GM18907 (cell line): ENCODE results near the gene UNK.
"Not testable (repeated sequence)": the region's sequence is repeated elsewhere in the genome, so short reads cannot be mapped to it uniquely, and the experiment has no call there.

ENCODE experiments used
- ATAC-seq: cut with Tn5 transposase; IDR thresholded peaks from one replicate; pipeline ENCODE4 v1.9.1; 2021; ENCODE audit warnings: mild to moderate bottlenecking, moderate library complexity; ENCODE audit not compliant: unreplicated experiment

The UNK gene

DNA sequence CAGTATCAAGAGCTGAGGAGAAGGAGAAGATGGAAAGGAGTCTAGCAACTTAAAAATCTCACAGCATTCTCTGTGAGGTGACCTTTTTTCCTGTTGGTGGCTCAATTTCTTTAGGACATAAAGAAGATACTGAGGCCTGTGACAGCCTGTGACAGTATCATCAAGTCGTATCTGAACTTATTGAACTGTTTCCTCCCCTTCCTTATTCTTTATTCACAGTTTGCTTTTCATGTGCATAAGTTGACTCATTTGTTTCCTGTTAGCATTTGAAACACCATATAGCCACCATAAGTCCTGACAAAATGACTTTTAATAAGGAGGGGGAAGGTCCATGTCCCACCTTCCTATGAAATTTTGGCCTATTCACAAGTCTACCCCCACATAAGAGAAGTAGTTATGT lies 8.9 kb downstream of the UNK start:
- ATAC-seq, result no peak

DNA sequence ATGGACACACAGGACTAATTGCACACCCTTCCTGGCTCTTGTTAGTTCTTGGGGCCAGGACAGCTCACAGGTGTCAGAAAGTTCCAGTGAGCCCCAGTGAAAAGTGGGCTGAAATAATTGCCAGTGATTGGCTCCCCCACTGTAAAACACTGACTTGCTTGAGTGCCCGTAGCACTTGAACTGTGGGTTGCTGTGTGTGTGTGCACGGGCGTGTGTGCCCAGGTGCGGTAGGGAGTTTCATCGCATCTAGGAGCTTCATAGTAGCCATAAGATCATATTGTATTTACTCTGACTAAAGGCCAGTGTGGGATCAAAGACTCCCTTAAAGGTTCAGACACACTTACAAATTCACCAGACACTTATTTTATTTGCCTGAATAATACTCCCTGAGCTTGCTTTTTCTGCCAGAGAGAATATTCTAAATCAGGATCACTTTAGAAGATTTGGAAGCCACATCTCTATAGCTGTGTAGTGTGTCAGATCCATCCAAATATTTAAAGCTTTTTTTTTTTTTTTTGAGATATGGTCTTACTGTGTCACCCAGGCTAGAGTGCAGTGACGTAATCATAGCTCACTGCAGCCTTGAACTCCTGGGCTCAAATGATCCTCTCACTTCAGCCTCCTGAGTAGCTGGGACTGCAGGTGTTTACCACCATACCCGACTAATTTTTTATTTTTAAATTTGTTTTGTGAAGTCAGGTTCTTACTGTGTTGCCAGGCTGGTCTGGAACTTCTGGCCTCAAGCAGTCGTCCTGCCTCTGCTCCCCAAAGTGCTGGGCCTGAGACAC lies 11.4 kb downstream of the UNK start:
- ATAC-seq, result no peak

DNA sequence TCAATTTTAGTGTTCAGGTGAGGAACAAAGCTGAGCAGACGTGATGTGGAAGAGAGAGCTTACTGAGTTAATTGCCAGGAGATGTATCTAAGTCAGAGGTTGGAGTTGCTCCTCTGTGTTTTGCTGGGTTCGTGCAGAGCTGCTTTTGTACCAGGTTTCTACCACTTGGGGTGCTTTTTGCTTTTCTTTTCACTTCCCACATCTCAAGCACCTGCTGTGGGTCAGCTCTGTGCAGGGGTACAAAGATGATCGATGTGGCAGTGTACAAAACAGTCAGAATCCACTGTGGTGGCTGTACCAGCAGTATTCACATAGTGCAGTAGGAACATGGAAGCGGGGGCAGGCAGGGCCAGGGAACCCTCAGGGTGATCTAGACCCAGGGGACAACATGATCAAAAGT lies 14.8 kb downstream of the UNK start:
- no peak for ATAC-seq

DNA sequence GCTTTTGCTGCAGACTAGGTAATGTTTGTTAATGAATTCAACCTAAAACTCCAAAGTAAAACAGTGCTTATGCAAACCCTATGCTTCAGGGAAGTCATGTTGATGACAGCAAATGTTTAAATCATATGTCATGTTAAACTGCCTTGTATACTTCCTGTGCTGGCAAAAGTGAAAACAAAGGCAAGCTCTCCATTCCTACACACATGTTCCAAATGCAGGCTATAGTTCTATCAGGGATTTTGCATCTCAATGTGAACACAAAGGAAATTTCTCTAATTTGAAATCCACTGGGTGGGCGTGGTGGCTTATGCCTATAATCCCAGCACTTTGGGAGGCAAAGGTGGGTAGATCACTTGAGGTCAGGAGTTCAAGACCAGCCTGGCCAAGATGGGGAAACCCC lies 19.3 kb downstream of the UNK start:
- no peak for ATAC-seq

DNA sequence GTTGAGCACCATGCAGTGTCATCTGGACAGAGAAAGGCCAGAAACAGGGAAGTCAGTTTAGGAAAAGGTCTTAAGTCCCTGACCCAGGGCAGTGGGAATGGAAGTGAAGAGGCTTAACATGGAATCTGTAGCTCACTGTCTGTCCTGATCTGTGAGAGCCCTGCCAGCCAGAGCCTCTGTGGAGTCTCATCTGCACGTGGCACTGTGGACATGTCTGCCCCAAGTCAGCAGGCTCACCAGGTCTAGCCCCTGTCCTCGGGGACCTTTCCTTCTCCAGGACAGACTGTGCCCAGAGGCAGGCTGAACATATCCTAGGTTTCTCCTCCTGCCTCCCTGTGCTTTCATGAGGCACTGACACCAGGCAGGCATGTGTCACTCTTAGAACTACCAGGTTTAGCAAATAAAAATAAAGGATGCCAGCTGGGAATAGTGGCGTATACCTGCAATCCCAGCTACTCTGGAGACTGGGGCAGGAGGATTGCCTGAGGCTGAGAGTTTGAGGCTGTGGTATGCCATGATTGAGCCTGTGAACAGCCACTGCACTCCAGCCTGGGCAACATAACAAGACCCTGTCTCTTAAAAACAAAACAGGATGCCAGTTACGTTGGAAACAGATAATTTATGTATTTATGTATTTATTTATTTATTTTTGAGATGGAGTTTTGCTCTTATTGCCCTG lies 22.4 kb downstream of the UNK start:
- no peak for ATAC-seq

DNA sequence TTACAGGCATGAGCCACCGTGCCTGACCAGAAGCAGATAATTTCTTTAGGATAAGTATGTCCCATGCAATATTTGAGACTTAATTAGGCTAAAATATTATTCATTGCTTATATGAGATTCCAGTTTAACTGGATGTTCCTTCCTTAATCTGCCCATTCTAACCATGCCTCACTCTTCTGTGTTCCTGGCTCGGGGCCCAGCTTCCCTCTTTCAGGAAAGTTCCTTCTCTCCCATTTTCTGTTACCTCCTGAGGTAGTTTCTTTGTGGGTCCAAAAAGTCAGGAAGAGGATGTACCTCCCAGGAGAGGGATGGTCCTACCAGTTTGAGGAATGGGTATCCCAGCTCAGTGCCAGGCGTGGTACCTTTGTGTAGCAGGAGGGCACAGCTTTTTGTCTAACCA lies 23.3 kb downstream of the UNK start:
- ATAC-seq, result no peak

DNA sequence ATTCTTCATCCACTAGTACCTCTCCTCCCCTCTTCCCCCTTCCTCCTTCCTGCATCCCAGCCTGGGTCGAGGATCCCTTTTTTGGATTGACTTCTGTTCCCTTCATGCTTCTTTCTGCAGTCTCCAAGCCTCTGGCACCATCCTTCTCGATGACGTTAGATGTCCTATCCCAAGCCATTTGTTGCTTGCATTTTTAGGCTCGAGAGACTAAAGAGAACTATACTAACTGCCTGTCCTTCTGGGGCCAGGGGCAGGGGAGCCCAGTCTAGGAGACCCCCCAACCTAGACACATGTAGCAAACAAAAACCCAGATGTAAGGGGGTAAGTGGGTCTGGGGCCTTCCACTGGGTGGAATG lies 23.9 kb downstream of the UNK start:
- no peak for ATAC-seq

DNA sequence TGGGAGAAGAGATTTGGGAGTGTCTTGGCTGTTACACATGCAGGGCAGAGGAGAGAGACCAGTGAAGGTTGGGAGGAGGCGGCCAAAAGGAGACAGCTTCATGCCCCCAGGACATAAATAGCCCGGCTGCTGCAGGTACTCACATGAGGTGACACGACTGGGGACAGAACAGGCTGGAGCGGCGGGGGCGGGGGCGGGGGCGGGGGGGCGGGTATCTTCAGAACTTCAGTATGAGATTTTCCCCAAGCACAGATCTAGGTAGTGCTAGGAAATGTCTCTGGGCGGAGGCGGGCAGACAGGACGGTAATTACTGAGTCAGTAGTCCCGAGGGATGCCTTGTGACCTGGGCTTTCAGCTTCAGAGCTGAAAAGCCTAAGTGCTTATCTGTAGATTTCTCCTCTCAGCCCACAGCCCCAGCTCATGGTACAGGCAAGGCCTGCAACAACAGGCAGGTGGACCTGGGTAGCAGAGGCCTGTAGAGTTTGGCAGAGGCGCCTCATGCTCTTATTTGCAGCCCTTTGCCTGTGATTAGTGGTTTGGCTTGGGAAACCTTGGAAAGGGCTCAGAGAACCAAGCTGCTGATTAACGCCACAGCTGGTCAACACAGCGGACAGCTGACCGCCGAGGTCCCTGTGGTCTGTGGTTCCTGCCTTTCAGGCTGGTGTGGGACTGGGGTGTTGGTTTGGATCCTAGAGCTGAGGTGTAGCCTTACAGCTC lies 24.5 kb downstream of the UNK start:
- peak; percentile 57 for ATAC-seq

DNA sequence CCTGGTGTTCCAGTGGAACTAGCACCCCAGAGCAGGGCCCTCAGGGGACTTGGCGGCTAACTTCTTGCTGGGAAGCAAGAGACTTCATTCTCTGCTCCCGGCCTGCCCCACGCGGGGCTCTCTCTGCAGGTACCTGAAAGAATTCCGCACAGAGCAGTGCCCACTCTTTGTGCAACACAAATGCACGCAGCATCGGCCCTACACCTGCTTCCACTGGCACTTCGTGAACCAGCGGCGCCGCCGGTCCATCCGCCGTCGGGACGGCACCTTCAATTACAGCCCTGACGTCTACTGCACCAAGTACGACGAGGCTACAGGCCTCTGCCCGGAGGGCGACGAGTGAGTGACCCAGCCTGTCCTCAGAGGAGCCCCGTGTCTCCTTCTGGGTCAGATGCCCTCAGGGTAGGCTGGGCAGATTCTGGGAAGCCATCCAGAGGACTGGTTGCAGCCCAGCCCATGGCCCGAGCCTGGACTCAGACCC lies 25.1 kb downstream of the UNK start:
- ATAC-seq, result no peak

DNA sequence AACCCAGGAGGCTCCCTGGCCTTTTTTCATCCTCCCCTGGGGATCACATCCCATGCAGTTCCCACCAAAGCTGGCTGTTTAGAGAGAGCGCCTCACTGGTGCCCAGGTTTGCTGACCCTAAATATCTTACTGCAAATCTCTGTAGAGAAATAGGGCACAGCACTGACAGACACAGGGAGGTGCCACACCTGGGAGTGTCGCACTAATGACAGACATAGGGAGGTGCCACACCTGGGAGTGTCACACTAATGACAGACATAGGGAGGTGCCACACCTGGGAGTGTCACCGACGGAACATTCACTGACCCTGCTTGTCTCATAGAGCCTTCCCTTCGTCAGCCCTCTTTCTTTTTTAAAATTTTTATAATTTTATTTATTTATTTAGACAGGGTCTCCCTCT lies 25.6 kb downstream of the UNK start:
- no peak for ATAC-seq

DNA sequence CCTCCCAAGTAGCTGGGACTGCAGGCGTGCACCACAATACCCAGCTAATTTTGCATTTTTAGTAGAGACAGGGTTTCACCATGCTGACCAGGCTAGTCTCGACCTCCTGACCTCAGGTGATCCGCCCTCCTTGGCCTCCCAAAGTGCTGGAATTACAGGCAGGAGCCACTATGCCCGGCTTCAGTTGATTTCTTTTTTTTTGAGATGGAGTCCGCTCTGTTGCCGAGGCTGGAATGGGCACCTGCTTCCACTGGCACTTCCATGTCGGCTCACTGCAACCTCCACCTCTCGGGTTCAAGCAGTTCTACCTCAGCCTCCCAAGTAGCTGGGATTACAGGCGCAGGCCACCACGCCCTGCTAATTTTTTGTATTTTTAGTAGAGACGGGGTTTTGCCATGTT lies 26.1 kb downstream of the UNK start:
- ATAC-seq, result not testable (repeated sequence)

DNA sequence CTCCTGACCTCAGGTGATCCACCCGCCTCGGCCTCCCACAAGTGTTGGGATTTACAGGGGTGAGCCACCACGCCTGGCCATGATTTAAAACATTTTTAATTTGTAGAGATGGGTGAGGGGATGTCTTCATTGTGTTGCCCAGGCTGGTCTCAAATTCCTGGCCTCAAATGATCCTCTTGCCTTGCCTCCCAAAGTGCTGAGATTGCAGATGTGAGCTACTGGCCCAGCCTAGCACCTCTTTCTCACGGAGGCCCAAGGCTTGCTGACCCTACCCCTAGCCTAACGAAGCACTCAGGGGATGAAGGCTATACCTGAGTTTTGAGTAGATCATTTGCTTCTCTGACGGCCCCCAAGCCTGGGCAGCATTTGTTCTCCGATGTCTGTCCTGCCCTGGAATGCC lies 26.6 kb downstream of the UNK start:
- ATAC-seq, result no peak

DNA sequence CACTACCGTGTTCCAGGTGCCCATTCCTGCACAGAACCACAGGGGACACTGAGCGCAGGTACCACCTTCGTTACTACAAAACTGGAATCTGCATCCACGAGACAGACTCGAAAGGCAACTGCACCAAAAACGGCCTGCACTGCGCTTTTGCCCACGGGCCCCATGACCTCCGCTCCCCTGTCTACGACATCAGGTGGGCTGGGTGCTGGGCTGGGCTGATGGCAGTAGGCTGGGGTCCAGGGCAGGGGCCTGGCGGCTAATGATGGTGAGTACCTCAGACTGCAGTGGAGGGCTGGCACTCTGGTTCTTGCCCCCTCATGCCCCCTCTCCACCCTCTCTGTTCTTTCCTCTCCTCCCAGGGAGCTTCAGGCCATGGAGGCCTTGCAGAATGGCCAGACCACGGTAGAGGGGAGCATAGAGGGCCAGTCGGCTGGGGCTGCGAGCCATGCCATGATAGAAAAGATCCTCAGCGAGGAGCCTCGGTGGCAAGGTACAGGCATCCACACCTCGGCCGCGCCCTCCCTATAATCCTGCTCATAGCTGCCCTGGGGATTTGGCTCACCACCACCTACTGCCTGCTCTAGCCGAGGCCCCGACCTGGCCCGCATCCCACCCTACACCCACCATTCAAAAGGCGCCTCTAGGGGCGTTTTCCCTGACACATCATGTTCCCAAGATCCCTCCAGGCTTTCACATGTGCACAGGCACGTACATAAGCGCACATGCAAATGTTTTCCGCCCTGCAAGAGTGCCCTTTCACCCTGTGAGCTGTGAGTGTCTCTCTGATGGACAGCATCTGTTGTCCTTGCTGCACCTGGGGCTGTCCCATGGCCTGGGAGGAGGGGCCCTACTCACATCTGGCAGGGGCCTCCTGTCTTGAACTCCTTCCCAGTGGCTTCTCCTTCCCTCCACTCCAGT lies 27.7 kb downstream of the UNK start:
- no peak for ATAC-seq

DNA sequence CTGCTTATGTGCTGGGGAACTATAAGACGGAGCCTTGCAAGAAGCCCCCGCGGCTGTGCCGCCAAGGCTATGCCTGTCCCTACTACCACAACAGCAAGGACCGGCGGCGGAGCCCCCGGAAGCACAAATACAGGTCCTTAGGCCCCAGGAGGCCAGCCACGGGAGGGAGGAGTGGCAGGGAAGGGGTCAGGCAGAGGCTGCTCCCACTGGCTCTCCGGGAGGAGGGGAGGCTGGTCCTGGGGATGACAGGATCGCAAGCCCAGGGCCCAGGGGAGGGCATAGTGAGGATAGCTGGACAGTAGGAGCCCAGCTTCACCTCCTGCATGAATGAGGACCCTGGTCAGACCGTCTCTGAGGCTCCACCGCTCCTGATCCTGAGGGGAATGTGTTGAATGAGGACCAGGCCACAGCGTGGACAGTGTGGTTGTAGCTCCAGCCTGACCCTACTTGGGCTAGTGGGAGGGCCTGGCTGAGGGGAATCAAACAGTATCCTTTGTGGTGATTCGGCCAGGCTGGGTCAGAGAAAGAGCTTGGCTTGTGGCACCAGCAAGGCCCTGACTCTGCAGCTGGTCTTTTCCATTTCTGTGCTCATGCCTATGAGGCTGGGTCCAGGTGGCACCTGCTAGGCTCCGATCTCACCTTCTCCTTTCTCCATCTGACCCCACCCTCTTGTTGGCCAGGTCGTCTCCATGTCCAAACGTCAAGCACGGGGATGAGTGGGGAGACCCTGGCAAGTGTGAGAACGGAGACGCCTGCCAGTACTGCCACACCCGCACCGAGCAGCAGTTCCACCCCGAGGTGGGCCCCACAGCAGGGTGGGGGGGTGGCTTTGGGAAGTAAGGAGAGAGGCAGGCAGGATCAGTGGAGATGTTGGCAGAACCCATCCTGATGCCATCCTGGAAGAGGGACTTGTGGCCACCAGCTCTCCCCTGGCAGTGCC lies 28.7 kb downstream of the UNK start:
- ATAC-seq, result no peak

DNA sequence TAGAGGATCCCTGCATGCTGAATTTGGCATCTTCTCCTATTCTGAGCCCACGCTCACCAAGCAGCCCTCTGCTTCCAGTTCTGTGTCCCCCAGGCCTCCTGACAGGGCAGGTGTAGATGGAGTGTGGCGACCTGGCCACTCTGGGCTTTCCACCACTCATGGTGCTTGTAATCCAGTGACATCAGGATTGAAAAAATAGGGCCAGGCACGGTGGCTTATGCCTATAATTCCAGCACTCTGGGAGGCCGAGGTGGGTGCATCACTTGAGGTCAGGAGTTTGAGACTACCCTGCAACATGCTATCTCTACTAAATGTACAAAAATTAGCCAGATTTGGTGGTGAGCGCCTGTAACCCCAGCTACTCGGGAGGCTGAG lies 29.4 kb downstream of the UNK start:
- ATAC-seq, result no peak

DNA sequence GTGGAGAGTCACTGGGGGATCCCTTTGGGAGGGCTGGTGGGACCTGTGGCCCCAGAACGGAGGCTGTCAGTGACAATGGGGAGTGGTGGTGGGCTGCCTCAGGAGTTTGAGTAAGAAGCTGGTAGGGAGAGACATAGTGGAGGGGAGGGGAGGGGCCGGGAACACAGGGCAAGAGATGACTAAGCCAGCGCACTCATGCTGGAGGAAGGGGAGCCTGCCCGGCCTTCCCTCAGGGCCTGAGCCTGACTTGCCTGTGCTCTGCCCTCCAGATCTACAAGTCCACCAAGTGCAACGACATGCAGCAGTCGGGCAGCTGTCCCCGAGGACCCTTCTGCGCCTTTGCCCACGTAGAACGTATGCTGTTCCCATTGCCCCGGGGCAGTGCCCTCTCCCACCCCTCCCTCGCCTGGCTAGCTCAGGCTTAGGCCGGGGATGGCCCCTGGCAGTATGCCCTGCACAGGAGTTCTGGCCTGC lies 30.3 kb downstream of the UNK start:
- ATAC-seq, result no peak

DNA sequence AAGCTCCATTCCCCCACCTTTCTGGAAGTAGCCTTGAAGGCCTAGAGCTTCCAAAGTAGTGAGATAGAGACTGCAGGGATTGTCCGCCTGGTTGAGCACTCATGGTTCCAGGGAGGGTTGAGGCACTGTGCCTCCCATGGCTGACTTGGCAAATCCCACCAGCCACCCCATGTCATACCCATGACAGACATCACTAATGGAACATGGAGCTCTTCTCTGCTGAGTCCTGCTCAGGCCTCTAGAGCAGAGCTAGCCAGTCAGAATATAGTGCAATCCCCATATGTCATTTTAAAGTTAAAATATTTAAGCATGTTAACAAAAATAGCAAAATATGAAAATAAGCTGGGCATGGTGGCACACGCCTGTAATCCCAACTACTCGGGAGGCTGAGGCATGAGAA lies 30.8 kb downstream of the UNK start:
- no peak for ATAC-seq

DNA sequence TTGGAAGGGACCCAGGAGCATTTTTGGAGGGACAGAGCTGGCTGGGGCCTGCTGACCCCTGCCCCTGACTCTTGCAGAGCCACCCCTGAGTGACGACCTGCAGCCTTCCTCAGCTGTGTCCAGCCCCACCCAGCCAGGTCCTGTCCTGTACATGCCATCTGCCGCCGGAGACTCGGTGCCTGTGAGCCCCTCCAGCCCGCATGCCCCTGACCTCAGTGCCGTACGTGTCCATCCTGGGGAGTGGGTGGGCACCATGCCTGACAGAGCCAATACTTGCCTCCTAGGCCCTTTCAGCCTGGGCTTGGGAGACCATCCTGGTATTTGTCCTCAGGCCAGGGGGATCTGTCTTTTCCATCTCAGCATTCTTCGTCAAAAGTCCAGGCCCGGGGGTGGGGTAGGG lies 32.1 kb downstream of the UNK start:
- no peak for ATAC-seq

DNA sequence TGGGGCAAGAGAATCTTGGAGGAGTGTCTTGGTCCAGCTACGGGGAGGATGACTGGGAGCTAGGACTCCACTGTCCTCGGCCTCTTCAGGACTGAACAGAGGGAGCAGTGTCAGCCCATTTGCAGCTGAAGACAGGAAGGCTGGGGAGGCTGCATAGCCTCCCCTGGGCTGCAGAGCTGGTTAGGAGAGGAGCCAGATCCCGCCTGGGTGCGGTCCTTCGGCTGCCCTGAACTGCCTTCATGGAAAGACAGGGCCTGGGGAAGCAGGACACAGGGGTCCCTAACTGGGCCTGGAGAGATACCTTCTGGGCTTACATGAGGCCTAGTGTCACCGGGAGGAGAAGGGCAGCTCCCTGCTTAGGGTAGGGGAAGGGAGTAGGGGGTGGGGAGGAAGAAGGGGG lies 33.0 kb downstream of the UNK start:
- no peak for ATAC-seq
